H1 (cell line): ENCODE data around the gene MOG. TPM values are rescaled to one million over a fixed set of nuclear protein-coding genes. Genes with fewer than 3 reads are reported as not detected.

Source experiments
- BRCA1 ChIP-seq: IDR thresholded peaks from 2 replicates; pipeline ENCODE4 v1.6.1; 2012; ENCODE audit warnings: low read depth, low read length, improper control_type of control experiment
- CHD1 ChIP-seq: IDR thresholded peaks from 2 replicates; pipeline ENCODE4 v1.6.1; 2012; ENCODE audit warnings: low read depth, low read length, improper control_type of control experiment
- CHD2 ChIP-seq: IDR thresholded peaks from 2 replicates; pipeline ENCODE4 v1.6.1; 2012; ENCODE audit warnings: low read length, improper control_type of control experiment
- HDAC6 ChIP-seq: IDR thresholded peaks from one replicate; pipeline ENCODE4 v1.7.1; 2012; ENCODE audit warnings: low read depth, mild to moderate bottlenecking, inconsistent platforms, low read length, moderate library complexity
- NRF1 ChIP-seq: IDR thresholded peaks from 2 replicates; pipeline ENCODE4 v1.6.1; 2011; ENCODE audit warnings: mild to moderate bottlenecking, low read depth, low read length, improper control_type of control experiment
- RFX5 ChIP-seq: IDR thresholded peaks from 2 replicates; pipeline ENCODE4 v1.6.1; 2011; ENCODE audit warnings: low read depth, low read length, improper control_type of control experiment, borderline replicate concordance
- SP1 ChIP-seq: IDR thresholded peaks from 2 replicates; pipeline ENCODE4 v1.6.1; 2011; ENCODE audit warnings: low read depth, low read length
- SP2 ChIP-seq: IDR thresholded peaks from 2 replicates; pipeline ENCODE4 v1.6.1; 2012; ENCODE audit warnings: mild to moderate bottlenecking, low read length, inconsistent platforms
- TBP ChIP-seq: IDR thresholded peaks from 2 replicates; pipeline ENCODE4 v1.6.1; 2011; ENCODE audit warnings: low read depth, low read length, improper control_type of control experiment
- polyA plus RNA-seq, 7 experiments: library from polyadenylated mRNA; depleted of rRNA in 3 of 7; stranded (reverse) in 5 of 7; unstranded in 2 of 7; fragments of >200 nt in 5 of 7; fragments of 200-250 nt in 2 of 7; gene quantifications; 1 replicate in 5 of 7; 2 replicates in 1 of 7; 4 replicates in 1 of 7; pipeline versions ENCODE4 v1.2.1 to v1.2.3, GENCODE V29; 2011 to 2013; ENCODE audit warnings: missing spikeins in 2 of 7, mixed read lengths in 2 of 7
- total RNA-seq: library from RNA; stranded (reverse); fragmentation: NEBNext Ultra II Directional; extraction: Animal tissue kit (Norgen Biotek cat#: 25700); gene quantifications from 2 replicates; pipeline ENCODE4 v1.2.1, GENCODE V29; 2021

MOG gene
- total and polyA plus RNA-seq, 2 of the 8 experiments (the other 6 are each of a cell fraction or from before 2014, with no cell fraction given): 0.17 to 0.86 TPM

- TF ChIP-seq SP1: no peak
- no peak for TF ChIP-seq CHD1
- no peak for TF ChIP-seq TBP
- no peak for TF ChIP-seq HDAC6
- no peak for TF ChIP-seq CHD2
- TF ChIP-seq NRF1: no peak
- TF ChIP-seq BRCA1: no peak
- no peak for TF ChIP-seq RFX5
- TF ChIP-seq SP2: no peak
These were observed 735 bp upstream of the MOG start (continued) for GRCh38 chr6:29656157-29656556.
